Activated naive CD8-positive, alpha-beta T cell treated with anti-CD3 and anti-CD28 coated beads, Interleukin-2, amount 10 ng/mL, durations not matched to agents 7 days and 5 days (primary cell): Measurements from ENCODE around the gene PPM1F. TPM values are rescaled to one million over a fixed set of nuclear protein-coding genes. Genes with fewer than 3 reads are reported as not detected.
"Not testable (repeated sequence)": the region's sequence is repeated elsewhere in the genome, so short reads cannot be mapped to it uniquely, and the experiment has no call there.

ENCODE experiments used
- ATAC-seq: fragments of 150-1000 bp; cut with Tn5 transposase; one replicate; pipeline ENCODE4 v1.10.0; 2021; ENCODE audit warnings: low read depth, moderate library complexity
- POLR2A ChIA-PET: fragments of 350-600 bp; sonication (Branson Sonifier 250); formaldehyde crosslinking; loops from one replicate; lab custom pipeline; 2021; ENCODE audit warnings: antibody characterized with exemption; lab: Charles Lee
- DNase-seq: peaks from one replicate; pipeline ENCODE4 v3.0.0; 2021
- H3K27ac Mint-ChIP-seq: one replicate; pipeline ENCODE4 v1.8.0; 2022; ENCODE audit warnings: mild to moderate bottlenecking, mixed read lengths
- H3K27me3 Mint-ChIP-seq: one replicate; pipeline ENCODE4 v1.8.0; 2022; ENCODE audit warnings: mild to moderate bottlenecking, moderate library complexity, mixed read lengths
- H3K36me3 Mint-ChIP-seq: one replicate; pipeline ENCODE4 v1.8.0; 2021; ENCODE audit warnings: mild to moderate bottlenecking, mixed read lengths
- H3K4me1 Mint-ChIP-seq: one replicate; pipeline ENCODE4 v1.8.0; 2021; ENCODE audit warnings: mixed read lengths
- H3K4me3 Mint-ChIP-seq: one replicate; pipeline ENCODE4 v1.8.0; 2022; ENCODE audit warnings: mild to moderate bottlenecking, moderate library complexity, mixed read lengths
- H3K9me3 Mint-ChIP-seq: one replicate; pipeline ENCODE4 v1.8.0; 2021; ENCODE audit warnings: mixed read lengths
- total RNA-seq, 2 experiments: library from RNA; stranded (reverse); gene quantifications; one replicate each; pipeline ENCODE4 v1.2.3, GENCODE V29; 2021

Gene PPM1F
- total RNA-seq, 2 experiments from 2014 or later, result 19.5 to 21.6 TPM

GRCh38 chr22:21922370-21923162 lies 30.1 kb downstream of the PPM1F start:
- DNase-seq, result no peak
- Mint-ChIP-seq H3K4me3 (no peak overlapping the region), H3K9me3 (no peaks in the 10 kb centered on the region), H3K27me3 (no peaks in the 10 kb centered on the region), H3K27ac (no peak overlapping the region), H3K36me3 (no peaks in the 10 kb centered on the region), H3K4me1 (no peaks in the 10 kb centered on the region)
- ATAC-seq, result no peak
- POLR2A ChIA-PET, result no interaction called here

GRCh38 chr22:21921729-21922128 lies 30.9 kb downstream of the PPM1F start:
- Mint-ChIP-seq H3K9me3 (no peaks in the 10 kb centered on the region), H3K36me3 (no peaks in the 10 kb centered on the region), H3K4me1 (no peaks in the 10 kb centered on the region), H3K4me3 (no peak overlapping the region), H3K27ac (no peak overlapping the region), H3K27me3 (no peaks in the 10 kb centered on the region)
- ATAC-seq (no peak), DNase-seq (no peak)
- POLR2A ChIA-PET, result no interaction called here

GRCh38 chr22:21921184-21921721 lies 31.4 kb downstream of the PPM1F start:
- no peak for DNase-seq
- H3K27me3 Mint-ChIP-seq, result no peaks in the 10 kb centered on the region
- no peak overlapping the region for H3K4me3 Mint-ChIP-seq
- H3K4me1 Mint-ChIP-seq, result no peaks in the 10 kb centered on the region
- POLR2A ChIA-PET, result no interaction called here
- H3K36me3 Mint-ChIP-seq, result no peaks in the 10 kb centered on the region
- no peaks in the 10 kb centered on the region for H3K9me3 Mint-ChIP-seq
- ATAC-seq, result no peak
- no peak overlapping the region for H3K27ac Mint-ChIP-seq

GRCh38 chr22:21920341-21921183 lies 32.1 kb downstream of the PPM1F start:
- H3K9me3 Mint-ChIP-seq, result no peaks in the 10 kb centered on the region
- H3K36me3 Mint-ChIP-seq, result no peaks in the 10 kb centered on the region
- H3K27ac Mint-ChIP-seq, result no peak overlapping the region
- POLR2A ChIA-PET, result no interaction called here
- H3K4me1 Mint-ChIP-seq, result no peaks in the 10 kb centered on the region
- no peak for ATAC-seq
- no peak overlapping the region for H3K4me3 Mint-ChIP-seq
- DNase-seq, result no peak
- no peaks in the 10 kb centered on the region for H3K27me3 Mint-ChIP-seq

- Mint-ChIP-seq H3K27me3 (no peaks in the 10 kb centered on the region), H3K36me3 (no peaks in the 10 kb centered on the region), H3K4me3 (no peak overlapping the region), H3K9me3 (no peaks in the 10 kb centered on the region), H3K27ac (no peak overlapping the region), H3K4me1 (no peaks in the 10 kb centered on the region)
- no peak for DNase-seq
- no peak for ATAC-seq
- POLR2A ChIA-PET, result no interaction called here
These were observed 32.9 kb downstream of the PPM1F start for GRCh38 chr22:21919526-21920307.

- Mint-ChIP-seq H3K9me3 (no peaks in the 10 kb centered on the region), H3K4me1 (no peaks in the 10 kb centered on the region), H3K27ac (no peak overlapping the region), H3K36me3 (no peaks in the 10 kb centered on the region), H3K4me3 (no peak overlapping the region), H3K27me3 (no peaks in the 10 kb centered on the region)
- POLR2A ChIA-PET, result interaction anchor here (0.6 kb wide), 1 partner anchor 40 kb away, joined by 3 read pairs; no protein-coding TSS in a partner anchor
- ATAC-seq (no peak), DNase-seq (no peak)
These were observed 34.0 kb downstream of the PPM1F start for GRCh38 chr22:21918466-21919185.

GRCh38 chr22:21917959-21918261 lies 34.7 kb downstream of the PPM1F start:
- no peak overlapping the region for H3K27ac Mint-ChIP-seq
- H3K9me3 Mint-ChIP-seq, result no peaks in the 10 kb centered on the region
- POLR2A ChIA-PET, result no interaction called here
- DNase-seq (no peak), ATAC-seq (no peak)
- no peak overlapping the region for H3K4me3 Mint-ChIP-seq
- H3K4me1 Mint-ChIP-seq, result no peaks in the 10 kb centered on the region
- H3K27me3 Mint-ChIP-seq, result no peaks in the 10 kb centered on the region
- H3K36me3 Mint-ChIP-seq, result no peaks in the 10 kb centered on the region

GRCh38 chr22:21917181-21917958 lies 35.3 kb downstream of the PPM1F start:
- no peak overlapping the region for H3K4me3 Mint-ChIP-seq
- no peak overlapping the region for H3K27ac Mint-ChIP-seq

GRCh38 chr22:21916309-21916918 lies 36.2 kb downstream of the PPM1F start:
- H3K4me3 Mint-ChIP-seq, result no peak overlapping the region
- POLR2A ChIA-PET, result no interaction called here
- no peaks in the 10 kb centered on the region for H3K9me3 Mint-ChIP-seq
- no peaks in the 10 kb centered on the region for H3K4me1 Mint-ChIP-seq
- DNase-seq (no peak), ATAC-seq (no peak)
- no peaks in the 10 kb centered on the region for H3K27me3 Mint-ChIP-seq
- no peak overlapping the region for H3K27ac Mint-ChIP-seq
- no peaks in the 10 kb centered on the region for H3K36me3 Mint-ChIP-seq

More at GRCh38 chr22:21917181-21917958, 35.3 kb downstream of the PPM1F start:
- no peaks in the 10 kb centered on the region for H3K36me3 Mint-ChIP-seq
- ATAC-seq, result no peak
- no peak for DNase-seq
- H3K27me3 Mint-ChIP-seq, result no peaks in the 10 kb centered on the region
- POLR2A ChIA-PET, result no interaction called here
- H3K9me3 Mint-ChIP-seq, result no peaks in the 10 kb centered on the region
- no peaks in the 10 kb centered on the region for H3K4me1 Mint-ChIP-seq

GRCh38 chr22:21915624-21916308 lies 36.9 kb downstream of the PPM1F start:
- POLR2A ChIA-PET, result no interaction called here
- Mint-ChIP-seq H3K4me1 (no peaks in the 10 kb centered on the region), H3K27ac (no peak overlapping the region), H3K36me3 (no peaks in the 10 kb centered on the region), H3K9me3 (no peaks in the 10 kb centered on the region), H3K4me3 (no peak overlapping the region), H3K27me3 (peaks cover 4% of the 10 kb centered on the region)
- DNase-seq (no peak), ATAC-seq (no peak)

- not testable (repeated sequence) for H3K9me3 Mint-ChIP-seq, H3K27ac Mint-ChIP-seq
These were observed 38.5 kb downstream of the PPM1F start for GRCh38 chr22:21914033-21914642.

More at GRCh38 chr22:21914033-21914642, 38.5 kb downstream of the PPM1F start:
- POLR2A ChIA-PET, result interaction anchor here (0.6 kb wide), 1 partner anchor 48 kb away, joined by 3 read pairs; no protein-coding TSS in a partner anchor
- H3K36me3 Mint-ChIP-seq, H3K4me1 Mint-ChIP-seq, H3K4me3 Mint-ChIP-seq, ATAC-seq, DNase-seq, H3K27me3 Mint-ChIP-seq: not testable (repeated sequence)
